Adipocyte (in vitro differentiated cells): Measurements from ENCODE around the gene HHATL.
"Not testable (repeated sequence)": the region's sequence is repeated elsewhere in the genome, so short reads cannot be mapped to it uniquely, and the experiment has no call there.

Experiments
- DNase-seq: peaks from one replicate; pipeline ENCODE4 v3.0.0-alpha.2; 2015; ENCODE audit warnings: low read depth
- H3K27me3 ChIP-seq: replicated peaks from 2 replicates; pipeline ENCODE4 v1.7.0; 2013; ENCODE audit warnings: mild to moderate bottlenecking, low read length, moderate library complexity; ENCODE audit not compliant: control insufficient read depth, insufficient read depth
- H3K36me3 ChIP-seq: 2 replicates; pipeline ENCODE4 v1.7.0; 2013; ENCODE audit warnings: low read length, mild to moderate bottlenecking, moderate library complexity; ENCODE audit not compliant: control insufficient read depth, insufficient read depth, severe bottlenecking
- H3K4me1 ChIP-seq: 2 replicates; pipeline ENCODE4 v1.7.0; 2013; ENCODE audit warnings: mild to moderate bottlenecking, low read length, moderate library complexity; ENCODE audit not compliant: control insufficient read depth, insufficient read depth
- H3K4me3 ChIP-seq: 2 replicates; pipeline ENCODE4 v1.7.0; 2013; ENCODE audit warnings: mild to moderate bottlenecking, low read length, moderate library complexity
- H3K9ac ChIP-seq: 2 replicates; pipeline ENCODE4 v1.7.0; 2013; ENCODE audit warnings: mild to moderate bottlenecking, low read length, moderate library complexity
- H3K9me3 ChIP-seq: 2 replicates; pipeline ENCODE4 v1.7.0; 2013; ENCODE audit warnings: mild to moderate bottlenecking, low read length, moderate library complexity; ENCODE audit not compliant: control insufficient read depth

Gene HHATL

GRCh38 chr3:42722442-42722841 is 19.8 kb upstream of the HHATL start:
- H3K9ac ChIP-seq, H3K9me3 ChIP-seq, H3K36me3 ChIP-seq, DNase-seq, H3K4me1 ChIP-seq, H3K27me3 ChIP-seq, H3K4me3 ChIP-seq: not testable (repeated sequence)

GRCh38 chr3:42721690-42722089 is 19.1 kb upstream of the HHATL start:
- Histone ChIP-seq H3K9me3 (no peaks in the 10 kb centered on the region), H3K36me3 (no peaks in the 10 kb centered on the region), H3K4me3 (no peak overlapping the region), H3K4me1 (no peaks in the 10 kb centered on the region), H3K27me3 (no peaks in the 10 kb centered on the region), H3K9ac (no peak overlapping the region)
- no peak for DNase-seq

- Histone ChIP-seq H3K4me3 (no peak overlapping the region), H3K36me3 (no peaks in the 10 kb centered on the region), H3K27me3 (no peaks in the 10 kb centered on the region), H3K9me3 (no peaks in the 10 kb centered on the region), H3K9ac (no peak overlapping the region), H3K4me1 (no peaks in the 10 kb centered on the region)
- DNase-seq: no peak
Observed at GRCh38 chr3:42720126-42720525, 17.5 kb upstream of the HHATL start.

GRCh38 chr3:42719002-42719401 is 16.4 kb upstream of the HHATL start:
- peaks cover 5% of the 10 kb centered on the region for H3K27me3 ChIP-seq
- H3K9ac ChIP-seq: no peak overlapping the region
- H3K9me3 ChIP-seq: no peaks in the 10 kb centered on the region
- no peaks in the 10 kb centered on the region for H3K4me1 ChIP-seq
- no peak for DNase-seq
- H3K36me3 ChIP-seq: no peaks in the 10 kb centered on the region
- no peak overlapping the region for H3K4me3 ChIP-seq

- DNase-seq: no peak
- H3K36me3 ChIP-seq: no peaks in the 10 kb centered on the region
- no peaks in the 10 kb centered on the region for H3K4me1 ChIP-seq
- no peak overlapping the region for H3K4me3 ChIP-seq
- peaks cover 7% of the 10 kb centered on the region for H3K27me3 ChIP-seq
- H3K9ac ChIP-seq: no peak overlapping the region
- no peaks in the 10 kb centered on the region for H3K9me3 ChIP-seq
Observed at GRCh38 chr3:42718338-42718737, 15.7 kb upstream of the HHATL start.

GRCh38 chr3:42717306-42717705 is 14.7 kb upstream of the HHATL start:
- H3K27me3 ChIP-seq: peaks cover 14% of the 10 kb centered on the region
- H3K9ac ChIP-seq: no peak overlapping the region
- H3K36me3 ChIP-seq: no peaks in the 10 kb centered on the region
- H3K9me3 ChIP-seq: no peaks in the 10 kb centered on the region
- no peak overlapping the region for H3K4me3 ChIP-seq
- no peak for DNase-seq
- no peaks in the 10 kb centered on the region for H3K4me1 ChIP-seq

- no peaks in the 10 kb centered on the region for H3K4me1 ChIP-seq
- H3K9me3 ChIP-seq: no peaks in the 10 kb centered on the region
- H3K4me3 ChIP-seq: no peak overlapping the region
- no peaks in the 10 kb centered on the region for H3K36me3 ChIP-seq
- no peak for DNase-seq
- H3K9ac ChIP-seq: no peak overlapping the region
- H3K27me3 ChIP-seq: peaks cover 21% of the 10 kb centered on the region
Observed at GRCh38 chr3:42714171-42714852, 11.7 kb upstream of the HHATL start.

GRCh38 chr3:42713747-42714146 is 11.1 kb upstream of the HHATL start:
- Histone ChIP-seq H3K9me3 (no peaks in the 10 kb centered on the region), H3K27me3 (peaks cover 21% of the 10 kb centered on the region), H3K9ac (no peak overlapping the region), H3K4me1 (no peaks in the 10 kb centered on the region), H3K36me3 (no peaks in the 10 kb centered on the region), H3K4me3 (no peak overlapping the region)
- DNase-seq: no peak

GRCh38 chr3:42712688-42713372 is 10.2 kb upstream of the HHATL start:
- no peaks in the 10 kb centered on the region for H3K36me3 ChIP-seq
- peaks cover 22% of the 10 kb centered on the region for H3K27me3 ChIP-seq
- H3K4me3 ChIP-seq: no peak overlapping the region
- H3K9me3 ChIP-seq: no peaks in the 10 kb centered on the region
- no peaks in the 10 kb centered on the region for H3K4me1 ChIP-seq
- DNase-seq: no peak
- H3K9ac ChIP-seq: no peak overlapping the region

GRCh38 chr3:42712344-42712648 is 9.7 kb upstream of the HHATL start:
- no peak overlapping the region for H3K9ac ChIP-seq

GRCh38 chr3:42711491-42712343 is 9.1 kb upstream of the HHATL start:
- Histone ChIP-seq H3K36me3 (no peaks in the 10 kb centered on the region), H3K27me3 (peaks cover 33% of the 10 kb centered on the region), H3K9ac (no peak overlapping the region), H3K4me3 (no peak overlapping the region), H3K9me3 (no peaks in the 10 kb centered on the region), H3K4me1 (no peaks in the 10 kb centered on the region)
- no peak for DNase-seq

More at GRCh38 chr3:42712344-42712648, 9.7 kb upstream of the HHATL start:
- DNase-seq: no peak
- H3K36me3 ChIP-seq: no peaks in the 10 kb centered on the region
- H3K4me1 ChIP-seq: no peaks in the 10 kb centered on the region
- no peak overlapping the region for H3K4me3 ChIP-seq
- H3K9me3 ChIP-seq: no peaks in the 10 kb centered on the region
- H3K27me3 ChIP-seq: peaks cover 27% of the 10 kb centered on the region
